ENCODE data around the gene HK2. TPM values are rescaled to one million over a fixed set of nuclear protein-coding genes. Genes with fewer than 3 reads are reported as not detected.

Gene HK2
- total RNA-seq, 1 donor from 2014 or later, result 23.2 TPM

- Mint-ChIP-seq H3K9me3 (ENCODE audit: unreplicated experiment) (no peaks in the 10 kb centered on the region), H3K4me1 (ENCODE audit: unreplicated experiment) (peaks cover 23% of the 10 kb centered on the region), H3K27me3 (ENCODE audit: unreplicated experiment) (peaks cover 4% of the 10 kb centered on the region), H3K4me3 (ENCODE audit: unreplicated experiment) (no peak overlapping the region), H3K36me3 (ENCODE audit: low read depth, unreplicated experiment) (peaks cover 6% of the 10 kb centered on the region), H3K27ac (ENCODE audit: unreplicated experiment) (no peak overlapping the region)
- no peak for DNase-seq (ENCODE audit: low spot score)
- no peak for TF ChIP-seq CTCF (IDR thresholded peaks at IDR 0.05; ENCODE audit: unreplicated experiment)
Observed at GRCh38 chr2:74860079-74860478, 26.2 kb downstream of the HK2 start.

- no peak for DNase-seq (ENCODE audit: low spot score)
- H3K4me1 Mint-ChIP-seq (ENCODE audit: unreplicated experiment), result peaks cover 22% of the 10 kb centered on the region
Observed at GRCh38 chr2:74860521-74860920, 26.6 kb downstream of the HK2 start.

GRCh38 chr2:74861531-74861930, 27.6 kb downstream of the HK2 start:
- no peak for TF ChIP-seq CTCF (IDR thresholded peaks at IDR 0.05; ENCODE audit: unreplicated experiment)
- no peak for DNase-seq (ENCODE audit: low spot score)
- peaks cover 6% of the 10 kb centered on the region for H3K27me3 Mint-ChIP-seq (ENCODE audit: unreplicated experiment)
- no peaks in the 10 kb centered on the region for H3K9me3 Mint-ChIP-seq (ENCODE audit: unreplicated experiment)
- no peaks in the 10 kb centered on the region for H3K36me3 Mint-ChIP-seq (ENCODE audit: low read depth, unreplicated experiment)
- H3K4me1 Mint-ChIP-seq (ENCODE audit: unreplicated experiment), result peaks cover 24% of the 10 kb centered on the region
- H3K27ac Mint-ChIP-seq (ENCODE audit: unreplicated experiment), result no peak overlapping the region
- no peak overlapping the region for H3K4me3 Mint-ChIP-seq (ENCODE audit: unreplicated experiment)

More at GRCh38 chr2:74860521-74860920, 26.6 kb downstream of the HK2 start:
- TF ChIP-seq CTCF (IDR thresholded peaks at IDR 0.05; ENCODE audit: unreplicated experiment), result no peak
- Mint-ChIP-seq H3K27me3 (ENCODE audit: unreplicated experiment) (peaks cover 4% of the 10 kb centered on the region), H3K9me3 (ENCODE audit: unreplicated experiment) (no peaks in the 10 kb centered on the region), H3K4me3 (ENCODE audit: unreplicated experiment) (no peak overlapping the region), H3K36me3 (ENCODE audit: low read depth, unreplicated experiment) (peaks cover 2% of the 10 kb centered on the region), H3K27ac (ENCODE audit: unreplicated experiment) (no peak overlapping the region)

- no peak for DNase-seq (ENCODE audit: low spot score)
- no peaks in the 10 kb centered on the region for H3K36me3 Mint-ChIP-seq (ENCODE audit: low read depth, unreplicated experiment)
- TF ChIP-seq CTCF (IDR thresholded peaks at IDR 0.05; ENCODE audit: unreplicated experiment), result no peak
- H3K27ac Mint-ChIP-seq (ENCODE audit: unreplicated experiment), result no peak overlapping the region
- H3K27me3 Mint-ChIP-seq (ENCODE audit: unreplicated experiment), result peaks cover 6% of the 10 kb centered on the region
- H3K4me1 Mint-ChIP-seq (ENCODE audit: unreplicated experiment), result peaks cover 23% of the 10 kb centered on the region
- H3K9me3 Mint-ChIP-seq (ENCODE audit: unreplicated experiment), result no peaks in the 10 kb centered on the region
- no peak overlapping the region for H3K4me3 Mint-ChIP-seq (ENCODE audit: unreplicated experiment)
Observed at GRCh38 chr2:74862020-74862964, 28.4 kb downstream of the HK2 start.

GRCh38 chr2:74863802-74864248, 29.9 kb downstream of the HK2 start:
- Mint-ChIP-seq H3K27ac (ENCODE audit: unreplicated experiment) (no peak overlapping the region), H3K4me1 (ENCODE audit: unreplicated experiment) (peaks cover 30% of the 10 kb centered on the region), H3K36me3 (ENCODE audit: low read depth, unreplicated experiment) (peaks cover 10% of the 10 kb centered on the region), H3K4me3 (ENCODE audit: unreplicated experiment) (no peak overlapping the region), H3K9me3 (ENCODE audit: unreplicated experiment) (no peaks in the 10 kb centered on the region), H3K27me3 (ENCODE audit: unreplicated experiment) (peaks cover 6% of the 10 kb centered on the region)
- TF ChIP-seq CTCF (IDR thresholded peaks at IDR 0.05; ENCODE audit: unreplicated experiment), result no peak
- DNase-seq (ENCODE audit: low spot score), result no peak

Measured in endothelial cell (in vitro differentiated cells).